Stimulated activated CD8-positive, alpha-beta memory T cell treated with anti-CD3 and anti-CD28 coated beads, Interleukin-2, amount 100 ng/mL, for 1 hour (primary cell): ENCODE measurements around the gene ARID5B.

Source experiments
- DNase-seq, 2 donors: peaks; one replicate each; pipeline ENCODE4 v3.0.0-alpha.2; 2020; ENCODE audit warnings: low read depth in 2 of 2

The ARID5B gene

DNA sequence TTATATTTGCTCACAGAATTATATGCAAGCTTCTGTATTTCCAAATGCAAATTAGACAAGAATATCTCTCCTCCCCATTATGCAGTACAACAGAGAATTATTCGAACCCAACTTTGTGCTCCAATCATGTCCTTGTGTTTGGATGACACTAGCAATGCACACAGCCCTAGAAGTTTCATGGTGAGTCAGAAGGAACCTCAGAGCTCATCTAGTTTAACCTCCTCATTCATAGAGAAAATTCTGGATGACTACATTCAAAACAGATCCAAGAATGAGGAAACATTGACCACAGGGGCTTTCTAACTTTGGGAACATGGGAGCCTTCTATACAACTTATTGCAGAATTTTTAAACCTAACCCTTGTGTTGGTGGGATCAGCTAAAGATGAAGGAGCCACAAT is 12.8 kb upstream of the ARID5B start:
- no peak for DNase-seq

- no peak for DNase-seq
These were observed 11.1 kb upstream of the ARID5B start for GRCh38 chr10:61890430-61890829.

DNA sequence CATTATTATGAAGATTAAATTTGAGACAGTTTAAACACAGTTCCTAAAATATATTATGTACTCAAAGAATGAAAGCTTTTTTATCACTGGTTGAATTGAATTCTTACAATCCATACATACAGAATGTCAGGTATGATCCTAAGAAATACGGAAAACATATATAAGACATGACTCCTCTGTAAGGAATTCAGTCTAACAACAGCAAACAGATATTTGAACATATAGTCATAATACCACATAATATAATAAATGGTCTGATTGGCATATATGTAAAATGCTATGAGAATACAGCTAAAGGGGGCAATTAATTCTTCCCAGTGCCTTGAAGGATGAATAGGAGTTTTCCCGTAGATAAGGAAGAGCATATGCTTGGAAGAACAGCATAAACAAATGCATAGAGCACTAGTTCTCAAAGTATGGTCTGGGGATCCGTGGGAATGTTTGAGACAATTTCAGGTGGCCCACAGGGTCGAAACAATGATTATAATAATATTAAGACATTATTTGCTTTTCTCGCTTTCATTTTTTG is 10.6 kb upstream of the ARID5B start:
- DNase-seq: no peak

DNA sequence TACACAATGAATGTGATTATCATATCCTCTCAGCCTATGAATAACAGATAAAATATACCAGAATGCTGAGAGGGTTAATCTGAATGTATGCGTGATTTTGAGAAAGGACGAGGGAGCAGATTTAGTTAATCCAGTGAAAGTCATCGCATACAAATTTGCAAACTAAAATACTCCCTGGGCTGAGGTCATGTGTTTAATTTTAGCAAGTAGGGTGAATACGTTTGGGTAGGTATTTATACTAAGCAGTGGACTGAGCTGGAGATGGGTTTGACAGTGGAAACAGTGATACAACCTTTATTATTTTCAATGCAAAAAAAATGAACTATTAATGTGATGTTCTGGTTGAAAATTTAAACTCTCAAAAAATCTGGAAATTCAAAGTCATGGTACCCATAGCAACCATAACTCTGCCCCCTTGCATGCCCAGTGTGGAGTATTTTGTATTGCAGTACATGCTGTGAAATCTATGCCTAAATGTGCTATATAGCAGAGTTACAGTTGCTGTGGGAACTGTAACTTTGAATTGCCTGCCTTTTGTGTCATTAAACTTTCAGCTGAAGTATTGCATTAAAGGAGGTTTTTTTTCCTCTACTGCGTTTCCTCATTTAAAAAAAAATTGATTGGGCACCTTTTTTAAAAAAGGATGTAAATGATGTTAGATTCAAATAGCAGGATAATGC is 9.5 kb upstream of the ARID5B start:
- DNase-seq: no peak

GRCh38 chr10:61892961-61893360 is 8.5 kb upstream of the ARID5B start:
- no peak for DNase-seq

- DNase-seq: no peak
These were observed 7.4 kb upstream of the ARID5B start for GRCh38 chr10:61894133-61894532.

DNA sequence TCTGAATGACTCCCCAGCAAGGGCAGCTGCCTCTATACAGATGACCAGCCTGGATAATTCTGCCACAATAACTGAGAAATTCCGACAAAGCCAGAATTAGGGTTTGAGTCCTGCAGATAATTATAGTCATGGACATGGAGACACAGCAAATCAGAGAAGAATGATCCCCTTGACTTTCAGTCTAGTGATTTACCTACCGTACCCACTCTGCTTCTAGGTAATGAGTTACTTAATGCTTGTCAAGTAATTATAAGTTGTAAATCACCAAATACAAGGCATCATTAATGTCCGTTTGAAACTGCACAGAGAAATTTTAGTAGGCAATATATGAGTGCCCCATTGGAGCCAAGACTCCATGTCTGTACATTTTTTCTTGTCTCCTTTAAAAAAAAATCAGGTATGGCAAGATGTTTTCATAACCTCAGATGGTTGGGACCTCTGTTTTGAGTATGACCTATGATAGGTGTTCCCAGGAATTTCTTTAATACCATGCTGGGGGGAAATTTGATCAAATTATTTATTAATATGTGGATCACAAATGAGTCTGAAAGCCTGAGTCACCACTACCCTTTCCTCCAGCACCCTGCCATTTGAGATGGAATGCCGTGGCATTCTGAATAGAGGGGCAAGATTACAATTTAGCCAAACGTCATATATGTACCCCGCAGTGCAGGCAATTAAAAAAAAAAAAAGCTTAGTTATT is 5.5 kb upstream of the ARID5B start:
- no peak for DNase-seq

DNA sequence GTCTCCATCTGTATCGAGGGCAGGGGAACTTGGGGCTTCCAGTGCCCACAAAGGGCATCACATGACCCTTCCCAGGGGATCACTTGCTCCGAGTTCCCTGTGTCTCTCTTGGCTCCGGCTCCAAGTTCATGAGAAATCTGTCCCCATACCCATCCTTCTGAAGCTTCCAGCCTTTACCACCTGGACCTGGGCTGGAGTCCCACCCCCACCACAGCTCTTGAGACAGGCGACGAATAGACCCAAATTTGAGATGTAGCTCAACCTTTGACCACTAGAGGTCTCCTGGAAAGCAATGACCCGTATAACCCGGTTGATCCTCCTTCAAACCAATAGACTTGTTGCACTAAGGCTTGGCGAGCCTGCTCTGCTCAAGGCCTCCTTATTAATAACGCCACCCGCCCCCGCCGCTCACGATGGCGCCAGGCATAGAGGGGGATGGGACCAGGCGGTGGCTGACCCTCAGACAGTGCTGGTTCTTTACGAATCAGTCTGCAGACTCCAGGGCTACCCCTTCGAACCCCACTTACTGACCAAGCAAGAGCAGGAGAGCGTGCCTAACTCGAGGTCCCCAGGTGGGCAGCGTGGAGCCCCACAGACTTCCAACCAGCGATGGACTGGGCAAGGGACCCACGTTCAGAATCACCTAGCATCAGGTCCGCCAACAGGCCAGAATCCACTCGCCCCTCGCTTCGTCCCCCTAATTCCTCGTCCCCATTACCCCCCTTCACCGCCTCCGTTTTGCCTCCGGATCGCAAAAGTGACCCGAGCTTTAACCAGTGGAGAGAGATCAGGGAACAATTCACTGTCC is 4.4 kb upstream of the ARID5B start:
- DNase-seq: no peak

DNA sequence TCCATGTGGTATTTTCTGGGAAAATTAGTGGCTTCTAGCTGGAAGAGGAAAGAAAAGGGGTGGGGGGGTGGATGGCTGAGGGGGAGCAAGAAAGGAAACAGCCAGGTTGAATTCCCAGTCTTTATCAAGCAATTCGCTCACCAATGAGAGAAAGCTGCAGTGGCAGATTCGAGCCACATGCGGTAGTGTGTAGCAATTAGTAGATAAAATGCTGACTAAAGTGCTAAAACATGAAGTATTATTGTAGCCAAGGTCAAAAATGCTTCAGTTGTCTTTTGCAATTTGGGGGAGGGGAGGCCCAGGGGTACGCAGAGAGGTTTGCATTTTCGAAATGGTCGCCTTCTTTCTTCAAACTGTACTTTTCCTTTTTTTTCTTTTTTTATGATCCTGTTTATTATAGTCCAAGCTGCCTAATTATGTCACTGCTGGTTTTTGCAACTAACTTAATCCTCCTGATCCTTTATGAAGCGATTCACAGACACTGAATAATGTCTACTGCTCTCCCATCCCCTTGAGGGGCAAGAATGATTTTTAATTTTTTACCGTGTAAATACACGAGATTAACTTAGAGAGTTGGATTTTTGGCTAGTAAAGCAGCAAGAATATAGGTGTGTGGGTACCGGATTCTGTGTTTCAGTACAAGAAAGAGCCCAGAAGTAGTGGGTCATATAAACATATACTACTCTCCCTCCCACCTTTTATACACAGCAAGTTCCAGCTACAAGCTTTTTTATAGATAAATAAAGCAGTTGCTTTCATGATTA is 3.6 kb upstream of the ARID5B start:
- DNase-seq: no peak

DNA sequence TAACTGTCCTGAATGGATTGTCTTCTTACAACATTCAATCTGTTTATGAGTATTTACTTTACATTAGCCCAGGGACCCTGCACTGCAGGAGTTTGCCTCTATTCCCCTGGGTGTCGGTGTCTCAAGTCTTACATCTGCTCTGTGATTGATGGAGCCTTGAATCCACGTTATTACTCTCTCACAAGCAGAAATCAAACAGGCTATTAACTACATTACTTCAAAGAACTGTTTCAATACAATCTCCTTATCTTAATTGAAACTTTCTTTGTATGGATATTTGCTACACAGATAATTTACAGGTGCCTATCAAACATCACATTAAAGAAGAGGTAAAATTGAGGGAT is 3.1 kb upstream of the ARID5B start:
- DNase-seq: no peak

DNA sequence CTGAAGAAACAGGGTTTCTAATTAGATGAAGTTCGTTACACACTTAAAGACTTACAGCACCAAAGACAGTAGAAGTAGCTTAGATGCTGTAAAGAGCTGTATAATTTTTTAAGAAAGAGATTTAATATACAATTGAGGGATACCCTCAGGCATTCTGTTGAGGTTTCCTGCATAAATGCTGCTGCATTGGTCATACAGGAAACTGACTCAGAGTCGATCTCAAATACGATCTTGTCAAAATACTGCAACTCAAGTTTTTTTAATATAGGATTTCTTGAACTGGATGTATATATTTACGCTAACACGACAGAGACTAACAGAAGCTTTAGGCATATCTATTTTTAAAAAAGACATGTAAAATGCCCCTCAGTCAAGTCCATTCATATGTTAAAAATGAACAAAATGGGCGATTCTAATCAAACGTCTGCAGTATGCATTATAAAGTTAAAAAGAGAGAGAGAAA is 2.4 kb upstream of the ARID5B start:
- no peak for DNase-seq

DNA sequence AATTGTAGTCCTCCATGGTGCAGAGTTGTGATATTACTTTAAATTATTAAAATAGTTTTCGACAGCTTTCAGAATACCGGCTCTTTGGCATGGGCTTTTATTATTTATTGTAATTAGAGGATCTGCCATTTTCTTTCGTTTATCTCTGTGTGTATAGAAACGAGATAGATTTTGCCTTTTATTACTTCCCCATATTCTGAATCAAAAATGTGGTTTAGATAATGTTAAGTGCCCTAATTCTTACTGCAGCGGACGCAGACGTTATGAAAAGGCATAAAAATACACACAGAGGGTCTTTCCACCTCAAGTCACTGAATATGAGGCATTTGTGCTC is 1.9 kb upstream of the ARID5B start:
- no peak for DNase-seq

DNA sequence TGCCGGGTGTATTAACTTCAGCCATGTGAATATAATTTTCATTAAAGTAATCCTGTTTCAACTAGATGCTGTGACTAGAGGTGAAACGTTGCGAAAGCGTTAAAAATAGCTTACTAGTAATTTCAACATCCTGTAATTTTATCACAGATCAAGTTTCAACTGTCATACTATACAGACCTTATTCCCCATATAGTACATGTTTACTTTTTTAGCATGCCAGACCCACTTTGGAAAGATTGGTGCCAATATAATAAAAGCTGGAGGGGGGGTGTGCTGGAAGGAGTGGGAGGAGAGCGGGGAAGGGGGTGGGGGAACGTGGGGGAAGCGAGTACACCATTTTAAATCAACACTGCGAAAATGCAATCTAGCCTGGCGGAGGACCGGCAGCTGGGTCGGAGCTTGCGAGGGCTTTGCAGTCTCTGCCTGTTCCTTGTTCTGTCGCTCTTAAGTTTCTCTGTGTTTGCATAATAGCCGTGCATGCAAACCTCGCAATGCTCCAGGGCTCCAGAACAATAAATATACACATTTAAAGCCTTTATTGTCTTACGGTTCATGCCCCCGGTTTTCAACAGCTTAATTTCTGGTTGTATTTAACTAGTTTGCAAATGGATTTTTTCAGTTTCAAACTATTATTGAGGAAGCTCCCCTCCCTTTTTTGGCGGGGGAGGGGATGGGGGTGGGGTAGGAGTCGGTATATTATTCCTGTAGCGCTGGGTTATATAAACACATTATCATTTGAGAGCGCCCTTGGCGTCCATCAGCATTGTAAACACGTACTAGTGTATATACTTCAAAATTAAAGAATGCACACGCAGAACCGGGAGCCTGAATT is 1.3 kb upstream of the ARID5B start:
- DNase-seq: no peak

DNA sequence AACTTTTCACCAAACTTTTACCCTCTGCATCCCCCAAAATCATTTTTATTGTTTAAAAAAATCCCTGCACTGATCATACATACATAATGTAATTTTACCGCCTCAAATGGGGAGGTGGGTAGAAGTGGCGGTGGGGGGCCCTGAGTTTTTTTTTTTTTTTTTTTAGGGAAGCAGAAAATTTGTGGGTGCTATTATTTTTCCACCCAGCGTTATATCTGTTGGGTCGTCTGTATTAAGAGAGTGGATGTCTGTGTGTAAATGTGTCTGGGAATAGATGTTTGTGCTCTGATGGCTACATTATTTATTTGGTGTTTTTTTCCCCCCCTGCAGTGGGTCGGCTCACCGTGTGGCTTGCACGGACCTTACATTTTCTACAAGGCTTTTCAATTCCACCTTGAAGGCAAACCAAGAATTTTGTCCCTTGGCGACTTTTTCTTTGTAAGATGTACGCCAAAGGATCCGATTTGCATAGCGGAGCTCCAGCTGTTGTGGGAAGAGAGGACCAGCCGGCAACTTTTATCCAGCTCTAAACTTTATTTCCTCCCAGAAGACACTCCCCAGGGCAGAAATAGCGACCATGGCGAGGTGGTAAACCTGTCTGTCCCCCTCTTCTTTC is 438 bp downstream of the ARID5B start:
- no peak for DNase-seq

GRCh38 chr10:61902445-61903220 is 1.1 kb downstream of the ARID5B start:
- no peak for DNase-seq

DNA sequence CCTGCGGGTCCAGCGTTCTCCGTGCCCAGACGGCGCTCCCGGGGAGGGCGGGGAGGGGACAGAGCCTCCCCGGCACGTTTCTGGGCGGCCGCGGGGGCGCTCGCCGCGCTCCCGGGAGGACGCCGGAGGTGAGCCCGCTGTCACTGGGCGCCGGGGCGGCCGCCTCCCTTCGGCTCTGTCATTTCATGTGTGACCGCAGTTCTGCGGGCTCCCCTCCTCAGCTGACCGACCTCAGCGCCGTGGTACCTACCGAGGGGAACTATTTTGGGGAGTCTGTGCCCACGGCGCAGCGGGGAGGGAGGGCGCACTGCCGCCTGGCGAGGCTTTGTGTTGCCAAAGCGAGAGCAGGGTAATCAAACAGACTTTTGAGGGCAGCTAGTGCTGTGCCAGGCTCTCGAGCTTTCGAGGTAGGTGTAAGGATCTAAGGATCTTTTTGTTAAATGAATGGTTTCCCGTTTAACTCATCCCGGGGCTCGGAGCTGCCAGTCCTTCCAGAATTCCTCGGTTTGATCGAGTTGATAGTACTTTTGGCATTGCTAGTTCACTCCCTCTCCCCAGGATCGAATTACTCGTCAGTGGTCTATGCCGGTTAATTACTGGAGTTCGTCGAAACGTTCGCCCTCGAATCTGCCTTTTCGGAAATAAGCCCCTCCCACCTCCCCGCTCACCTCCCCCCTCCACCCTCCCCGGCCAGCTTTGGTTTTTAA is 1.9 kb downstream of the ARID5B start:
- no peak for DNase-seq

- DNase-seq: no peak
These were observed 2.4 kb downstream of the ARID5B start for GRCh38 chr10:61903928-61904344.

DNA sequence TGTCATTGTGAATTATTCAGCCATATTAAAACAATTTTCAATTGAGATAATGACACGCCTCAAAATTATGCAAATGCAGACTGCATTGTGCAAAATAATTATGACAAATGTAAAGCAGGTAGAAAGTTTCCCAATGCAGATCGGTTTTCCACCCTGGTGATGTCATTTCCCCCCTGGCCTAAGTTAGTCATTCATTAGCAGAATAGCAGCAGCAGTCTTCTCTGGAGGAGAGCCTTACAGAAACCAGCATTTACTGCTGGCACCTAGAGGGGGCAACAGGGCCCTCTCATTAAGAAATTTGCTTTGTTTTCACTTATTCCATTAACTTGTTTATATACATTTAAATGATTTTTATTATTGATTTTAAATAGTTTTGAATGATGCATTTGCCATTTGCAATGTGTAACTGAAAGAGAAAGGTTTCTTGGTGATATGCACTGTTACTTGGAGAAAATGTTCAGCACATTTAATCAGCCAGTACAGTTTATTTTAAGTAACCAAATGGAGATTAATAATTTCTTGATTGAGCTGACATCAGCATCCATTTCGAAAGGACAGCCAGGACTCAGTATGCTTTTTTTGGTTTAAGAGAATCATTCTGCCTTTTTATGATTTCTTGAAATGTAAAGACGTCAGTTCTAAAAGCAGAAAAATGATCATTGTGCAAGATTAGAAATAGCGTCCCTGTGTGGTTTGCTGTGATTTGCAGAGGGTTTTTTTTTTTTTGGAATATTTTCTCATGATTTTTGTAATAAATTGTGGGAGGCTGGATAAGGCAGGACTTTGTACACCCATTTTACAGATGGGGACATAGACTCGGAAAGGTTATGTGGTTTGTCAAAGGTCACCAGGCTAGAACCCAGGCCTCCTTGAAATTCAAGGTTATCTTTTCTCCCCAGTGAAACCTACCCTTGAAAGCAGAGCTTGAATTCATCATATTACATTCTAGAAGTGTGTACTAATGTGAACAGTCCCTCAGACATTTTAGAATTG is 3.5 kb downstream of the ARID5B start:
- no peak for DNase-seq
